BLaER1 (cell line): ENCODE results near the gene DAZL.

ENCODE experiments used
- H3K27ac ChIP-seq: shearing (Covaris generic); formaldehyde crosslinking; 2 replicates; pipeline ENCODE4 v1.8.1; 2022
- H3K27me3 ChIP-seq: shearing (Covaris generic); formaldehyde crosslinking; 2 replicates; pipeline ENCODE4 v1.8.1; 2022
- H3K36me3 ChIP-seq: shearing (Covaris generic); formaldehyde crosslinking; 2 replicates; pipeline ENCODE4 v1.8.1; 2022
- H3K4me1 ChIP-seq: shearing (Covaris generic); formaldehyde crosslinking; 2 replicates; pipeline ENCODE4 v1.8.1; 2022
- H3K4me2 ChIP-seq: shearing (Covaris generic); formaldehyde crosslinking; 2 replicates; pipeline ENCODE4 v1.8.1; 2022
- H3K4me3 ChIP-seq: shearing (Covaris generic); formaldehyde crosslinking; 2 replicates; pipeline ENCODE4 v1.8.1; 2022
- H3K9ac ChIP-seq: shearing (Covaris generic); formaldehyde crosslinking; 2 replicates; pipeline ENCODE4 v1.8.1; 2022
- H3K9me3 ChIP-seq: shearing (Covaris generic); formaldehyde crosslinking; 2 replicates; pipeline ENCODE4 v1.8.1; 2022
- H4K20me1 ChIP-seq: shearing (Covaris generic); formaldehyde crosslinking; 2 replicates; pipeline ENCODE4 v1.8.1; 2022
- Cebpa-rat ChIP-seq: shearing (Covaris generic); IDR thresholded peaks from 2 replicates; pipeline ENCODE4 v1.8.1; 2022

DAZL gene

DNA sequence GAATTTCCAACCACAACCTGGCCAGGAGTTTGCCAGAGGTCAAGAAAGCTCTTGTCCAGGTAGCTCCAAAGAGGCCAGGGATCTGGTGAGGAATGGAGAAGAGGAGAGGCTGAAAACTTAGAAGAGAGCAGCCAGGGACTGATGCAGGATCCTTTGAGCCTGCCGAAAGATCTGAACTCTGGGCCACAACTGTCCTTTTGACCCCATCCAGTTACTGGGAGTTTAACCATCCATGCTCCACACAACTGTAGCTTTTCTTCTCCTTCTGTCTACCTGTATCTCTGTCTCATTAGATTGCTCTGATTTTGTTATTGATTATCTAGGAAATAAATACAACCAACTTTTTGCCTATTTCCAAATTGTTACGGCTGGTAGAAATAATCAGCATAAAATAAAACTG is 36.7 kb downstream of the DAZL start:
- no peaks in the 10 kb centered on the region for H4K20me1 ChIP-seq
- no peak for TF ChIP-seq Cebpa-rat

DNA sequence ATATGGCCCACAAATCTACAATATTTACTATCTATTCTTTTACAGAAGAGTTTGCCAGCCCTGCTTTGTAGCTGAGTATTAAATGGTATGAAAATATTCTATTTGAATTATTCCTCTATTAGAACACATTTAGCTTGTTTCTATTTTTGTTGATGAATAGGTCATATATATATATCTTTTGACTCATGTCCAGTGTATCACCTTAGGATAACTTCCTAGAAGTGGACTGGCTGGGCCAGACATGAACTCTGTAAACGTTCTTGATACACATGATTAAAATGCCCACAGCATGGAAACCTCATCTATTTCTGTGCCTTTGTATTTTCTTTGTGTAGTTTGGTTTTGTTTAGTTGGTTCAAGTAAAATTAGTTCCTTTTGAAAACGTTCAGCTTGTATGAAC is 37.1 kb downstream of the DAZL start:
- no peaks in the 10 kb centered on the region for H3K4me1 ChIP-seq
- no peak for TF ChIP-seq Cebpa-rat
- H3K9me3 ChIP-seq: peaks cover 11% of the 10 kb centered on the region; the same call in 1 of the 2 replicates
- H3K27ac ChIP-seq: no peak overlapping the region
- no peak overlapping the region for H3K4me3 ChIP-seq
- no peaks in the 10 kb centered on the region for H3K27me3 ChIP-seq
- H3K9ac ChIP-seq: no peak overlapping the region
- H3K36me3 ChIP-seq: no peaks in the 10 kb centered on the region
- H4K20me1 ChIP-seq: no peaks in the 10 kb centered on the region
- no peak overlapping the region for H3K4me2 ChIP-seq

More for the DNA sequence above, 36.7 kb downstream of the DAZL start:
- Histone ChIP-seq H3K9me3 (peaks cover 7% of the 10 kb centered on the region; the same call in 1 of the 2 replicates), H3K9ac (no peak overlapping the region), H3K4me3 (no peak overlapping the region), H3K4me2 (no peak overlapping the region), H3K27ac (no peak overlapping the region), H3K36me3 (no peaks in the 10 kb centered on the region), H3K27me3 (no peaks in the 10 kb centered on the region), H3K4me1 (no peaks in the 10 kb centered on the region)

DNA sequence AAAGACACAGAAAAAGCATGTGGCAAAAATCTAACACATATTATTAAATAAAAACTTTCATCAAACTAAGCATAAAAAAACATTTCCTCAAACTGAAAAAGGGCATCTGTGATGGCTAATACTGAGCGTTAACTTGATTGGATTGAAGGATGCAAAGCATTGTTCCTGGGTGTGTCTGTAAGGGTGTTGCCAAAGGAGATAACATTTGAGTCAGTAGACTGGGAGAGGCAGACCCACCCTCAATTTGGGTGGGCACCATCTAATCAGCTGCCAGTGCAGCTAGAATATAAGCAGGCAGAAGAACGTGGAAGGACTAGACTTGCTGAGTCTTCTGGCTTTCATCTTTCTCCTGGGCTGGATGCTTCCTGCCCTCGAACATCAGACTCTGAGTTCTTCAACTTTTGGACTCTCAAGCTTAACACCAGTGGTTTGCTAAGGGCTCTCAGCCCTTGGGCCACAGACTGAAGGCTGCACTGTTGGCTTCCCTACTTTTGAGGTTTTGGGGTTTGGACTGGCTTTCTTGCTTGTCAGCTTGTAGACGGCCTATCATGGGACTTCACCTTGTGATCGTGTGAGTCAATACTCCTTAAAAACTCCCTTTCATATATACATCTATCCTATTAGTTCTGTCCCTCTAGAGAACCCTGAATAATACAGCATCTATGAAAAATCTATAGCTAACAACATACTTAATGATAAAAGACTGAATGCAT is 45.4 kb downstream of the DAZL start:
- Histone ChIP-seq H3K4me2 (no peak overlapping the region), H3K4me1 (no peaks in the 10 kb centered on the region), H3K4me3 (no peak overlapping the region), H3K9me3 (peaks cover 7% of the 10 kb centered on the region; the same call in 1 of the 2 replicates), H3K36me3 (no peaks in the 10 kb centered on the region), H3K27me3 (no peaks in the 10 kb centered on the region), H3K9ac (no peak overlapping the region), H4K20me1 (no peaks in the 10 kb centered on the region), H3K27ac (no peak overlapping the region)
- TF ChIP-seq Cebpa-rat: no peak

- H3K36me3 ChIP-seq: no peaks in the 10 kb centered on the region
- H3K4me1 ChIP-seq: no peaks in the 10 kb centered on the region
- H3K9ac ChIP-seq: no peak overlapping the region
- no peaks in the 10 kb centered on the region for H3K9me3 ChIP-seq
- no peak overlapping the region for H3K27ac ChIP-seq
- no peak overlapping the region for H3K4me3 ChIP-seq
- H4K20me1 ChIP-seq: no peaks in the 10 kb centered on the region
- no peak overlapping the region for H3K4me2 ChIP-seq
- no peaks in the 10 kb centered on the region for H3K27me3 ChIP-seq
- no peak for TF ChIP-seq Cebpa-rat
These were observed 51.1 kb downstream of the DAZL start for GRCh38 chr3:16554126-16554525.

DNA sequence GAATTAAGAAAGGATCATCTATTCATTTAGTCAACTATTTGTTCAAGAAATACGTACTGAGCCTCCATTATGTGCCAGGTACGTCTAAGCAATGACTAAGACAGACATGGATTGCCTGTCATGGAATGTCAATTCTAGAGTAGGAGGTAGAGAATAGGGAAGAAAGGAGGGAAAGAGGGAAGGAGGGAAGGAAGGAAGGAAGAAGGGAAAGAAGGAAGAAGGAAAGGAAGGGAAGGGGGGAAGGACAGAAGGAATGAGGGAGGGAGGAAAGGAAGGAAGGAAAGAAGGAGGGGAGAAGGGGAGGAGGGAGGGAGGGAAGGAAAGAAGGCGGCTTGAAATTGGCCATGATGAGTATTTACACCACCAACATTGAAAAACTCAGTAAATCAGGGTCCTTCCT is 52.5 kb downstream of the DAZL start:
- Histone ChIP-seq H3K27me3 (no peaks in the 10 kb centered on the region), H3K4me2 (no peak overlapping the region), H3K36me3 (no peaks in the 10 kb centered on the region), H3K4me3 (no peak overlapping the region), H3K27ac (no peak overlapping the region), H3K4me1 (no peaks in the 10 kb centered on the region), H3K9me3 (no peaks in the 10 kb centered on the region), H3K9ac (no peak overlapping the region), H4K20me1 (no peaks in the 10 kb centered on the region)
- no peak for TF ChIP-seq Cebpa-rat

GRCh38 chr3:16551342-16551976 is 53.8 kb downstream of the DAZL start:
- no peaks in the 10 kb centered on the region for H3K36me3 ChIP-seq
- no peaks in the 10 kb centered on the region for H4K20me1 ChIP-seq
- H3K9ac ChIP-seq: no peak overlapping the region
- no peaks in the 10 kb centered on the region for H3K27me3 ChIP-seq
- no peaks in the 10 kb centered on the region for H3K4me1 ChIP-seq
- no peaks in the 10 kb centered on the region for H3K9me3 ChIP-seq
- H3K4me3 ChIP-seq: no peak overlapping the region
- no peak for TF ChIP-seq Cebpa-rat
- H3K4me2 ChIP-seq: no peak overlapping the region
- H3K27ac ChIP-seq: peak overlapping the region; percentile 25; the same call in 1 of the 2 replicates

DNA sequence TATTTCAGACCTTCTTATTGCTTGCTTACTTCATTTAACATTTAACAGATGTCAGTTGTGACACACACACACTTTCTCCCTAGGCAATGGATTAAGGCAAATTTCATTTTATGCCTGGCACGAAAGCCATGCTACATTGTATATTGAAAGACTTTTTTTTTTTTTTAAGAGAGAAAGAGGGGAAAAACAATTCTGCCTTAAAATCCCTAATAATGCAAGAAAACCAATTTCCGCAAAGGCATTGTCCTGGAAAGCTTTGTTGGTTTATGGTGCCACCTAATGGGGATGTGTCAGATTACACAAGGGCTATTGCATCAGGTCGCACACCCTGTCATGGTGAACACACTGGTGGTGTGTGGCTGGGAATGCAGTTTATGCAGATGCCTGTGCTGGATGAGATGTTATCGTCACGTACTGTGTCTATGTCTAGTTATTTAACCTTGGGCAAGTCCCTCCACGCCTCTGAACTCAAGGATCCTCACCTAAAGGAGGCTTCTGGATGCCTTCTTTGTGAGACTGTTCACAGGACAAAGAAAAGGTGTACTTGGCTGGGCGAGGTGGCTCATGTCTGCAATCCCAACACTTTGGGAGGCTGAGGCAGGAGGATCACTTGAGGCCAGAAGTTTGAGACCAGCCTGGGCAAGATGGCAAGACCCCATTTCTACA is 54.4 kb downstream of the DAZL start:
- Histone ChIP-seq H3K27ac (peak overlapping the region; percentile 25; the same call in 1 of the 2 replicates), H3K9me3 (no peaks in the 10 kb centered on the region), H3K36me3 (no peaks in the 10 kb centered on the region), H3K4me2 (no peak overlapping the region), H4K20me1 (no peaks in the 10 kb centered on the region), H3K27me3 (no peaks in the 10 kb centered on the region), H3K9ac (no peak overlapping the region), H3K4me3 (no peak overlapping the region), H3K4me1 (no peaks in the 10 kb centered on the region)
- TF ChIP-seq Cebpa-rat: peak; percentile 84

DNA sequence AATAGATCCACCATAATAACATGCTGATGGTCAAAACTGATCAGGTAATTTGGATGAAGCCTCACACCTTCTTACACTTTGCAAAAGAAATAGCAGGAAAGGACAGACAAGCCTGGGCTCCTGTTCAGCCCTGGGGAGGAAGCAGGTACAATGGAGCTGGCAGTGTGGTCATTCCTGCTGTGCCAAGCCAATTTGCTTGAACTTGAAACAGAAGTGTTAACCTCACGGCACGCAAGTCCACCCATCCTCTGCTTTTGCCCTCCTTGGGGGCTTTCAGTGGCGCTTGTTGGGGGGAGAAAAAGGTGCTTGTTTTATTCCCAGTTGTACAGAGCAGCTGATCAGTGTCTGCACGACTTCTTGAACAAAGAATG is 54.9 kb downstream of the DAZL start:
- H3K36me3 ChIP-seq: no peaks in the 10 kb centered on the region
- H3K9ac ChIP-seq: no peak overlapping the region
- no peak overlapping the region for H3K27ac ChIP-seq
- H3K4me1 ChIP-seq: no peaks in the 10 kb centered on the region
- H3K9me3 ChIP-seq: no peaks in the 10 kb centered on the region
- H3K4me3 ChIP-seq: no peak overlapping the region
- no peak for TF ChIP-seq Cebpa-rat
- no peaks in the 10 kb centered on the region for H3K27me3 ChIP-seq
- H4K20me1 ChIP-seq: no peaks in the 10 kb centered on the region
- H3K4me2 ChIP-seq: no peak overlapping the region

- H3K9ac ChIP-seq: no peak overlapping the region
- H3K27me3 ChIP-seq: no peaks in the 10 kb centered on the region
- no peaks in the 10 kb centered on the region for H3K9me3 ChIP-seq
- H3K4me1 ChIP-seq: no peaks in the 10 kb centered on the region
- no peaks in the 10 kb centered on the region for H4K20me1 ChIP-seq
- TF ChIP-seq Cebpa-rat: no peak
- H3K36me3 ChIP-seq: no peaks in the 10 kb centered on the region
- H3K4me3 ChIP-seq: no peak overlapping the region
- no peak overlapping the region for H3K4me2 ChIP-seq
- no peak overlapping the region for H3K27ac ChIP-seq
These were observed 56.5 kb downstream of the DAZL start for GRCh38 chr3:16548721-16549120.
